GM12878 (cell line): ENCODE measurements around the gene CRYZL1.

Experiments
- EZH2 ChIP-seq: IDR thresholded peaks from 2 replicates; pipeline ENCODE4 v1.6.1; 2012; ENCODE audit warnings: low read depth, mild to moderate bottlenecking, control low read depth, inconsistent platforms, low read length, borderline replicate concordance; ENCODE audit not compliant: control insufficient read depth
- JUND ChIP-seq: IDR thresholded peaks from 2 replicates; pipeline ENCODE4 v1.6.1; 2012; ENCODE audit warnings: low read depth, mild to moderate bottlenecking, low read length, improper control_type of control experiment, moderate library complexity
- POLR2A ChIP-seq: IDR thresholded peaks from 2 replicates; pipeline ENCODE4 v1.6.1; 2011; ENCODE audit warnings: low read depth, mild to moderate bottlenecking, low read length
- POLR2AphosphoS5 ChIP-seq: IDR thresholded peaks from 2 replicates; pipeline ENCODE4 v1.6.1; 2011; ENCODE audit warnings: mild to moderate bottlenecking, low read length, inconsistent platforms

GRCh38 chr21:33558777-33559421, 82.6 kb downstream of the CRYZL1 start:
- TF ChIP-seq POLR2AphosphoS5 (no peak), JUND (no peak), POLR2A (no peak), EZH2 (no peak)
